HG03095 (cell line): ENCODE data around the gene CTSA.
"Not testable (repeated sequence)": the region's sequence is repeated elsewhere in the genome, so short reads cannot be mapped to it uniquely, and the experiment has no call there.

ENCODE experiments used
- ATAC-seq: cut with Tn5 transposase; IDR thresholded peaks from one replicate; pipeline ENCODE4 v1.9.1; 2021; ENCODE audit warnings: moderate library complexity; ENCODE audit not compliant: unreplicated experiment

Gene CTSA

GRCh38 chr20:45911486-45912343 lies 20.6 kb downstream of the CTSA start, which contains the start of gene PLTP:
Gene PLTP (minus strand): TSS chr20:45912155. CDS start chr20:45911452, 703 bp downstream.
- no peak for ATAC-seq

- no peak for ATAC-seq
Measured at GRCh38 chr20:45912344-45912682, 21.2 kb downstream of the CTSA start.

DNA sequence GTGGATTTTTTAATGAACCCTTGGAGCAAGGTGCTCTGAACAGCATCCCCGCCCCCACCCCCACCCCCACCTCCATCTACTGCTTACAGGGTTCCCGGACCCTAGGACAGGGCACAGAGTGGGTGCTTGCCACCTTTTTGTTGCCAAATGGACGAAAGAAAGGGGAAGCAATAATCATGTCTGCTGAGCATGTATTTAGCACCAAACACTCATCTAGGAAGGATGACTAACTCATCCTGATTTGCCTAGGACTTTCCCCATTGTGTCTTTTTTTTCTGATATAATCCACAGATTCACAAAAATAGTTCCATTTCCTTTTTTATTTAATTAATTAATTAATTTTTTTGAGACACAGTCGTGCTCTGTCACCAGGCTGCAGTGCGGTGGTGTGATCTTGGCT lies 22.0 kb downstream of the CTSA start:
- ATAC-seq = no peak

GRCh38 chr20:45917790-45918141 lies 26.6 kb downstream of the CTSA start:
- ATAC-seq = no peak

- no peak for ATAC-seq
Measured at GRCh38 chr20:45918182-45918737, 27.1 kb downstream of the CTSA start.

GRCh38 chr20:45918779-45919537 lies 27.8 kb downstream of the CTSA start:
- ATAC-seq = no peak

DNA sequence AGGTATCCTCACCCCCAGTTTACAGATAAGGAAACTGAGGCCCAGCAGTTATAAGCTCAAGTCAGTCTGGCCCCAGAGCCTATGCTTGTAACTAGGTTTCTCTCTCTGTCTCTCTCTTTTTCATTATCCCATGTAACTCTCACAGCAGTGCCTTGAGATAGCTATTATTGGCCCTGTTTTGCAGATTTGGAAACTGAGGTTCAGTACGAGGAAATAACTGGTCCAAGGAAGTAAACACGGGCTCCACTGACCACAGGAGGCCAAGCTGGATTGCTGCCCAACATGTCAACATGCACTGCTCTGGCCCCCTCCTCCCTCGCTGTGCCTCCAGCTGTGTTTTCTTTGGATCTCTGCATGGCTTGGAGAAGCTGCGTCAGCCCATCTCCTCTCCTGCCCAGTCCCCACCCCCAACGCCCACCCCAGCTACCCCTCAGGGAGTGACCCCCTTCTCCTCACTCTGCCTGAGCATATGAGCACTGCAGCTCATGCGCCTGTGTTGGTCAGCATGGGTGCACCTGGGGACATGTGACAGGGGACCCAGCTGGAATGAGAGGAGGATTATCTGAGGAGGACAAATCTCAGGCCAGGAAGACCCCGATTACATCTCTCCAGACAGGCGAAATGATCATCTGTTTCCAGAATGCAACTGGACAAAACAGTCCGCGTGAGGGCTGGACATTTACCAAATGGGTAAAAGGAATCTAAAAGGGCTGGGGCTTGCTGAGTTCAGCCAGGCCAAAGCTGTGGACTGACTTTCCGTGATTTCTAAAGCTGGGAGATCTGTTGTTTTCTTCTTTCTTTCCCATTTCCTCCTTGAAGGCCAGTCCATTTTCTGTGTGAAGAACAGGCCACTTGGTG lies 28.6 kb downstream of the CTSA start:
- ATAC-seq = no peak

DNA sequence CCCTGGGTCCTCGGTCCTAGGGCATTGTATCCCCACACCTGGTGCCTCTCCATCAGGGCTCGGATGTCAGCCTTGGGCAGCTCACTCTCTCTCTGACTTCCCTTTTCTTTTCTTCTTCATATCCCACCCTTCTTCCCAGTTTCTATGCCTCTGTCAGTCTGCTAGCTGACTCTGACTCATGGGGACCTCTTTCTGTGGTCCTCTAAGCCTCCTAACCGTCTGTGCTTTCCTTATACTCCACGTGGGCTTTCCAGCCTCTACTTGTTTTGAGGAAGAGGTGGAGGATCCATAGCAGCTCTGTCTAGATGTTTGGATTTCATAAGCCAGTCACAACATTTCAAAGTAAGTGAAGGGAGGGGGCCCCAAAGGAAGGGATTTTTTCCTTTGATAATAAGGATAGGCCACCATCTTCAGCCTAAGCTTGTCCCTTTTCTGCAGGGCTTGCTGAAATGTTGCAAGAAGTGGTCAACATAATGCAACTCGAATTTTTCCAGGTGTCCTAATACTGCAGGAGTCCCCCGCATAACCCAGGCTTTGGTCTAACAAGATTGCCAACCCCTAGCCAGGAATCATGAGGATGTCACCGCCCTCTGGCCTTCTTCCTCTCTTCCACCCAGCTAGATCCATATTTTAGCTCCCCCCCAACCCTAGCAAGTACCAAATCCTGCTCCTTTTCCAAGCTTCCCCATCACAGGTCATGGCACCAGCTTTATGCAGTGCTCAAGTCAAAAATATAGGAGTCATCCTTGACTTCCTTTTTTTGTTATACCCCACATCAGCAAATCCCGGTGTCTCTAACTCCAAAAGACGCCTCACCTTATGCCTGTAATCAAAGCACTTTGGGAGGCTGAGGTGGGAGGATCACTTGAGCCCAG lies 29.6 kb downstream of the CTSA start:
- no peak for ATAC-seq

DNA sequence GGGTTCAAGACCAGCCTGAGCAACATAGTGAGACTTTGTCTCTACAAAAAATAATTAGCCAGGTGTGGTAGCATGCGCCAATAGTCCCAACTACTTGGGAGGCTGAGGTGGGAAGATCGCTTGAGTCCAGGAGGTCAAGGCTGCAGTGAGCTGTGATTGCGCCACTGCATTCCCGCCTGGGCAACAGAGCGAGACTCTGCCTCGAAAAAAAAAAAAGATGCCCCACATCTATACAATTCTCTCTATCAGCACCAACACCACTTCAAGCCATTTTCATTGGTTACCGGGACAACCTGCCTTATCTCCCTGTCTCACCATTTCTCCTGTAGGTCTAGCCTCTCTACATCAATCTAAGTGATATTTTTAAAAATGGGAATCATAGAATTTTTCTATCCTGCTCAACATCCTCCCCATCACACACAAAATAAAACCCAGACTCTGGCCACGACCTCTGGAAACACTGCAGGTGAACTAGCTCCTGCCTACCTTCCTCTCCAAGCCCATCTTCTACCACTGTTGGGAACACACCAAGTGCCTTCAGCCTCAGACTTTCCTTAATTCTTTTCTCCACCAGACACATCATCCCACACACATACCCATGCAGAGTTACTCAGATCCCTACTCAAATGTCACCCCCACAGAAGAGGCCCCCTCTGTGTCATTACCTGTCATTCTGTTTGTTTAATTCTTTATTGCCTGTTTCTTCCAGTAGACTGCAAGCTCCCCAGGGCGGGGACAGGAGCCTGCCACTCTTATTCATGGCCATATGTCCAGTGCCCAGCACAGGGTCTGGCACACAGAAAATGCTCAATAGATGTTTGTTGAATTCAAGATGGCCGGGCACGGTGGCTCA lies 30.4 kb downstream of the CTSA start:
- no peak for ATAC-seq

DNA sequence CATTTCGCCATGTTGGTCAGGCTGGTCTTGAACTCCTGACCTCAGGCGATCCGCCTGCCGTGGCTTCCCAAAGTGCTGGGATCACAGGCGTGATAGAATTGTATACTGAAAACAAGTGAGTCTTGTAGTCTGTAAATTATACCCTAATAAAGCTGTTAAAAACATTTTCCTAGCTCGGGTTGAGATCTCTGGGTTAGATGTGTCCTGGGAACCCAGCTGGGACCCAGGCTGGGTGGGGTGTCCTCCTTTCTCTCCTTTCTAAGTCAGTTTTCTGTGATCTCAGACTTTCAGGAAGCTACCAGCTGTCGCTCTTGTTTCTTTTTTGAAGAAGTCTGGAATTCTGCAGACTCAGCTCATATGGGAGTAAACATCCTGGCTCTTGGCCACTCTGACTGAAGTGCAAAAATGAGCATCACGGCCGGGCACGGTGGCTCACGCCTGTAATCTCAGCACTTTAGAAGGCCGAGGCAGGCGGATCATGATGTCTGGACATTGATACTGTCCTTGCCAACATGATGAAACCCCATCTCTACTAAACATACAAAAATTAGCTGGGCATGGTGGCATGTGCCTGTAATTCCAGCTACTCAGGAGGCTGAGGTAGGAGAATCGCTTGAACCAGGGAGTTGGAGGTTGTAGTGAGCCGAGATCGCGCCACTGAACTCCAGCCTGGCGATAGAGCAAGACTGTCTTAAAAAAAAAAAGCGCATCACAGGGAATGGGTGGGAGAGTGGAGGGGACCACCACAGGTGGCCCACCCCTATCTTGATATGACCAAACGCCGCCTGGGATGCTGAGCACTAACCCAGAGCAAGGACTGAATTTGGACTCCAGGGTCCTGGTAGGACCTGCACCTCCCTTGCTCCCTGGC lies 33.5 kb downstream of the CTSA start:
- no peak for ATAC-seq

DNA sequence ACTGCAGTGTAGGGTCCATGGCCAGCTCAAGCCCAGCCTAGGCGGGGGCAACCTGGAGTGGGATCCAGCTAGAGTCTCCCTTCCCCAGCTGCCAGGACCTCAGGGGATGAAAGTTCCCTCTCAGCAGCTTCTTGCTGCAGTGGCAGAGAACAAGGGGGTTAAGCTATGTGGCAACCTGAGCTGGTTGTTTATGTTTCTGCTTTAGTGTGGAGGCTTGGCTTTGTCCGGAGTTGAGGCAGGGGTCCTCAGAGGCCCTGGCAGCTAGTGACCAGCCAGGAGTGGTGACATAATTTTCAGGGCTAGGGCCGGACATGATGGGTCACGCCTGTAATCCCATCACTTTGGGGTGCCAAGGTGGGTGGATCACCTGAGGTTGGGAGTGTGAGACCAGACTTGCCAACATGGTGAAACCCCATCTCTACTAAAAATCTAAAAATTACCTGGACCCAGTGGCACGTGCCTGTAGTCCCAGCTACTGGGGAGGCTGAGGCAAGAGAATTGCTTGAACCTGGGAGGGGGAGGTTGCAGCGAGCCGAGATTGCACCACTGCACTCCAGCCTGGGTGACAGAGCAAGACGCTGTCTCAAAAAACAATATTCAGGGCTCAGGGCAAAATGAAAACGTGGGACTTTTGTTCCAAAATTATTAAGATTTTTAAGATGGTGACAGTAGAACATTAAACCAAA lies 34.8 kb downstream of the CTSA start:
- no peak for ATAC-seq

DNA sequence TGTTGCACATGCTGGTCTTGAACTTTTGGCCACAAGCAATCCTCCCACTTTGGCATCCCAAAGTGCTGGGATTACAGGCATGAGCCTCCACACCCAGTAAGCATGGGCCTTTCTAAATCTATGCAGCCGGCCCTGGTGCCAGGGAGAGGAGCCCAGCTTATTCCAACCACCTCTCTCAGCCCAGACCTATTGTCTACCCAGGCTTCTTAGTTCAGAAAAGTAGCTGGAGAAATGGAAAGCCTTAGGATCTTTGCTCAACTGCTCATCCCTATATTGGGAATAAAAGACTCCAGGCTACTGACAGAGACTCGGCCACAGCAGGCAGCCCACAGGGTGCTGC lies 35.6 kb downstream of the CTSA start:
- no peak for ATAC-seq

GRCh38 chr20:45927071-45927878 lies 36.1 kb downstream of the CTSA start:
- no peak for ATAC-seq

- not testable (repeated sequence) for ATAC-seq
Measured at GRCh38 chr20:45931680-45932079, 40.5 kb downstream of the CTSA start.

DNA sequence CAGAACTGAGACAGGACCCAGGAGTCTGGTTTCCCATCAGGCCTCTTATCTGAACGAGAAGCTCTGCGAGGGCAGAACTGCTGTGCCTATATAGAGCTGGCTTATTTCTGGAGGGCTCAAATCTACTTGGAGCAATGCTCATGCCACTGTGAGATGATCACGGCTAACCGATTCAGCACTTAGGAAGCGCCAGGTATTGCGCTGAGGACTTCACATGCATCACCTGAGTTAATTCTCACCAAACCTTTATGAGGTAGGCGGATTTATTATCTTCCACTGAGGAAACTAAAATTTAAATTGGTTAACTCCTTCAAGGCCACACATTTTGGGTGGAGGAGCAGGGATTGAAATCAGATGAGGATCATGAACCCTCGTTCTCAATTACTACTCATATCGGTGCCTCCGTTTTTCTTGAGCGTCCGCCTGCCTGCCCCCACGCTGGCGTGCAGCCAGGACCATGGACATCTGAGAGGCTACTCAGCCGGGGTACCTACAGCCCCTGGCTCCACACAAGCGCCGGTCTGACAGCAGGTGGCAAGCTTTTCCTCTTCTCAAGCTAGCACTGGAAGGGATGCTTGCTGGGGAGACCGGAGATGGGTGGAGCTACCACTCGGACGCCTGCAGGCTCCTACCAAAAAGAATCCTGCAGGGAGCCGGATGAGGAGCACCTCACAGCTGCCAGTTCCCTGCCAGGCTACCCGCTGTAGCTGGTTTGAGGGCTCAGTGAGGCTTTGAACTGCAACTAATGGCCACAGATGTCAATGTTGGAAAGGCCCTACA lies 42.3 kb downstream of the CTSA start:
- no peak for ATAC-seq

GRCh38 chr20:45934046-45934585 lies 43.0 kb downstream of the CTSA start:
- ATAC-seq = peak; percentile 3
